HG02763 (cell line): ENCODE results near the gene ALDH4A1.
"Not testable (repeated sequence)": the region's sequence is repeated elsewhere in the genome, so short reads cannot be mapped to it uniquely, and the experiment has no call there.

ENCODE experiments used
- ATAC-seq: cut with Tn5 transposase; IDR thresholded peaks from one replicate; pipeline ENCODE4 v1.9.1; 2021; ENCODE audit warnings: mild to moderate bottlenecking, moderate library complexity; ENCODE audit not compliant: unreplicated experiment

The ALDH4A1 gene

DNA sequence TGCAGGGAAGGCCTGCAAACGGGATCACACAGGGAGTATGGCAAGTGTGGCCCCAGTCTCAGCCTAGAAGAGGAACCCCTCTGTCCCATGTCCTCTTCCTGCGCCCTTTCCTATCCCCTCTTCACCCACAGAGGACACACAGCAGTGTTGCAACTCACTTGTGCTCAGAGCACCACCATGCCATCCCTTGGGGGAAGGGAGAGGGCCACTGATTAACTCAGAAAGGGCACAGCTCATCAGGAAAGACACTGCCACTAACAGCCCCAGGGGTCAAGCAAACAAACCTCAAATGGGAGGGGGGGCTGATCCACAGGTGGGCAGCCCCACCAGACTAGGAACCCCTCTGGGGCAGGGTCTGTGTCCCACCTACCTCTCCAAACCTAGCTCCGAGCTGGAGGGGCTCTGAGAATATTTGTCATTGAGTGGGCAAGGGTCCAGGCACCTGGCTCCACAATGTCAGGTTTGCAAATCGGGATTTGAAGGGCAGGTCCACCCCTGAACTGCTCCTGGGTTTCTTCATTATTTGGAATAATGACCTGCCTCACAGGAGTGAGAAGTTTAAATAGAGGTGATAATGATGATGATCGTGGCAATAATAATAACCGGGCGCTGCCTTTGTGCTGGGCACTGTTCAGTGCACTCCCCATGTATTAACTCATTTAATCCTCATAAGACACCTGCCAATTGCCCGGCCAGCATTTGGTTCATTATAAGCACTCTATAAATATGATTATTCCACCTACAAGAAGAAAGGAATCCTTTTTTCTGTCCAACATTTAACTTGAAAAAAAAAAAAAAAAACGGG is 1.0 kb downstream of the ALDH4A1 start:
- ATAC-seq: no peak

DNA sequence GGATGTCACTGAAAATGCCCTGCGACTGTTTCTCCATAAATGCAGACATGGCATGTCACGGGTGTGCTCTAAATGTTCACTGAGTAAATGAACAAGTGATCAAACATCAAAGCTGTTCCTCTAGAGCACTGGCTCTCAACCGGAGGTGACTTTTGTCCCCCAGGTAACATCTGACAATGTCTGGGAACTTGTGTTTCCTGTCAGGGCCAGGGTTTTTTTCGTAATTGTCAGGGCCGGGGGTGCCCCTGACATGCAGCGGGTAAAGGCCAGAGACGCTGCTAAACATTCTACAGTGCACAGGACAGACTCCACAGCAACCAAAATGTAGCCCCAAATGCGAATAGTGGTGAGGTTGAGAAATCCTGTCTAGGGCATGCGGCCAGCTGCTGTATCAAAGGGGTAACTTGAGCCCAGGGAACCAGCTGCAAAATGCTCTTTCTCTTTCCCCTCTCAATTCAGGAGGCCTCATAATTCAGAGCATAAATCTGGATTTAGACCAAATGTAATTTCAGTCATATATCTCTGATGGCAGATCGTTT is 2.0 kb downstream of the ALDH4A1 start:
- ATAC-seq: no peak

DNA sequence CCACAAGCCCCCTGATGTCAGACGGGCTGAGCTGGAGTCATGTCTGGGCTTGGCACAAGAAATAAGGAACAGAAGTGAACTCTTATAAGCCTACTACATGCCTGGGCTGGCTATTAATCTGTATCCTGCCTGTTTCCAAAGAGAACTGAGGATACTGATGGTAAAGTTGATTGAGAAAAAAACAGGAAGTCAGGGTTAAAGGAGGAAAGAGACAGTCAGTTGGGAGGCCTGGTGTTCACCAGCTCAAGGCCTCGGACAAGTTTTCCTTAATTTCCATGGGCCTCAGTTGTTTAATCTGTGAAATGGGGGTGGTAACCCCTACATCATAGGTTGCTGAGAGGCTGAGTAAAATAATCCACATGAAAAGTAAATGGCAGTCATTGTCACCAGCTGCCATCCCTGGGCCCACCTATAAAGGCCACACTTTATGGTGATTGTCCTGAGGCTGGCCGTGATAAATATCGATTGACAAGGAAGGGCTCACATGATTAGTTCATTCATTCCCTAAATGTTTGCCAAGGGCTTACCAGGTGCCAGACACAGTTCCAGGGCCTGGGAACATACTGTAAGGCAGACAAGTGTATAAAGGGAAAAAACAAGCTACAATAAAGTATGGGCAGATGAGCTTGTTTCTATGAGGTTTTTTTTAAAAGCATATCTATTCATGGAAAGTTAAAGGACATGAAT is 2.8 kb downstream of the ALDH4A1 start:
- ATAC-seq: no peak

DNA sequence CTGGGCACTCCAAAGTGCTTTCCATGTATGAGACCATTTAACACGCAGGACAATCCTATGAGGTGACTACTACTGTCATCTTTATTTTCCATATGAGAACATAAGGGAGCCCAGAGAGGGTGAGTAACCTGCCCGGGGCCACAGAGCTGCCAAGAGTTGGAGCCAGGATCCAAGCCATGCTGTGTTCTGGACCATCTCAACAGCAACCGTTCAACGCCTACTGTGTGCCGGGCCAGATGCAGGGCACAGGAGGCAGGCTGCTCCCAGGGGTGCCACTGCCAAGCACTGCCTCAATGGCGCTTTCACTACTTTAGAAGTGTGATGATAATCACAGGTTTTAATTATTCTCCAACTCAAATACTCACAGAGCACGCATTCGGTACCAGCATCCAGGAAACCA is 3.8 kb downstream of the ALDH4A1 start:
- ATAC-seq: no peak

DNA sequence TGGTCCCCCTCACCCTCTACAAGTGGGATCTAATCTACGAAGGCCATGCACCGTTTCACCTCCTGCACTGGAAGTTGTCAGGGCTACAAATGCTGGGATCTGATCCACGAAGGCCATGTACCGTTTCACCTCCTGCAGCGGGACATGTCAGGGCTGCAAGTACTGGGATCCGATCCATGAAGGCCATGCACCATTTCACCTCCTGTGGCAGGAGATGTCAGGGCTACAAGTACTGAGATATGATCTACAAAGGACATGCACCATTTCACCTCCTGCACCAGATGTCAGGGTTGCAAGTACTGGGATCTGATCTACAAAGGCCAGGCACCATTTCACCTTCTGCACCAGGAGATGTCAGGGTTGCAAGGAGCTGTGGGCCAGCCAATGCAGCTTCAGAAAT is 7.0 kb downstream of the ALDH4A1 start:
- no peak for ATAC-seq

DNA sequence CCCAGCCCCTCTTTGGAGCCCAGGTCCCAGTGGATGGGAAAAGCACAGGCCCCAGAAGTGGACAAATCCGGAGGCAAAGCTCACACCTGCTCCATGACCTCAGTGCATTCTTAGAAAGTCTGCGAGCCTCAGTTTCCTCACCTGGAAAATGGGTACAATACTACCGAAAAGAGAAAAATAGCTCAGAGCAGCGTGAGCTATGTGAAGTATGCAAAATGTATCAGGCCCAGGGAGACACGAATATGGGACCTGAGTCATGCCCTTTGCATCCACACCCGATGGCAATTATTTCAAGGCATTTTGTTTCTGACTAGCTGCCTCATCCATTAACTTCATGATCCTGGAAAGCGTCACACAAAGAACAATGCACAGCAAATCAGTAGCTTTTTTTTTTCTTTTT is 9.2 kb downstream of the ALDH4A1 start:
- ATAC-seq: no peak

DNA sequence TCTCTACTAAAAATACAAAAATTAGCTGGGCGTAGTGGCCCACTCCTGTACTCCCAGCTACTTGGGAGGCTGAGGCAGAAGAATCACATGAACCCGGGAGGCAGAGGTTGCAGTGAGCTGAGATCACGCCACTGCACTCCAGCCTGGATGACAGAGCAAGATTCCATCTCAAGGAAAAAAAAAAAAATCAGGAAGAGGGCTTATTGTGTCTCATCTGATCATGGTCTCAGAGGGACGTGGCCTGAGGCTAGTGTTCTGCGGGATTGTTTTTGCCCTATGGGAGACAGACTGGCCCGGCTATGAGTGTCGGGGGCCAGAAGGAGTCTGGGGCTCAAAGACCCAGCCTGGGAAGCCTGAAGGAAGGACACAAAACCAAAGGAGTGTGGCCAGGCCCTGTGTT is 10.5 kb downstream of the ALDH4A1 start:
- not testable (repeated sequence) for ATAC-seq

DNA sequence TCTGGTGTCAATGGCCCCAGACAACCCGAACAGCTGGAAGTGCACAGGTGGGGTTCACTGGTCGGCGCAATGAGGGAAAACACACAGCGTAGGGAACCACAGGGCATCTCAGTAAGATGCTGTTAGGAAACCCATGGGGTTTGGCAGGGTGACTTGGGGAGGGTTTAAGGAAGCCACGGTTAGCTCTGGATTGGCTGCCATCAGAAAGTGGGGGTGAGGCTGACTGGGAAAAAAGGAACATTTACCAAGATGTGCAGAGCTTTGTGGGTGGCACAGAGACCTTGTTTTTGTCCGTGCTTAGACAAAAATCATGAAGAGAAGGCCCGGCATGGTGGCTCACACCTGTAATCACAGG is 11.0 kb downstream of the ALDH4A1 start:
- no peak for ATAC-seq

DNA sequence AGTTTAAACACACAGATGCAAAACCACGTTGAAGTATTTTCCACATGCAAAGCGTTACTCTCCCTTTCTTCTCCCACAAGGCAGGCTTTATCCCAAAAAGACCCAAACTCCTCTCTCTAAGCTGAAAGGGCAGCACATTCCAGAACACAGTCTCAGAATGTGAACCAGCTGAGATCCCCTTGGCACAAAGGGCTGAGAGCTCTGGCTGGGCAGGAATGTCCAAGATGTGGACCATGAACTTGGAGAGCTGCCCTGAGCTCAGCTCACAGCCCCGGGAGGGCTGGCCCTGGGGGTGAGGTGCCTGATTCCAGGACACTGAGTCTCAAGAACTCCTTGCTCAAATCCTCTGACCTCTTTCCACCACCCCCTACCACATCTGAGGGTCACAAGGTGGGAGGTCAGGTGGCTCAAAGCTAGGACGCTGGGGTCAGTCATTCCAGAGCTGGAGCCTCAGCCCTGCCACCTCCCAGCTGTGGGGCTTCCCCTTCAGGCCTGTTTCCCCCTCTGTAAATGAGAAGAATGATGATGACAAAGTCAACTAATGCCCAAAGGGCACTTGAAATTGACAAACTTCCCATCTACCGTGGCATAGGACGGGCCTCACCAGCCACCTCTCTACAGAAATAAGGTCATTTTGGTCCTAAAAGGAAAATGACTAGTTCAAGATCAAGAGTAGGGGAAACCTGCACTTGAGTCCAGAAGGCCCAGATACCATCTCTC is 11.5 kb downstream of the ALDH4A1 start:
- ATAC-seq: no peak

DNA sequence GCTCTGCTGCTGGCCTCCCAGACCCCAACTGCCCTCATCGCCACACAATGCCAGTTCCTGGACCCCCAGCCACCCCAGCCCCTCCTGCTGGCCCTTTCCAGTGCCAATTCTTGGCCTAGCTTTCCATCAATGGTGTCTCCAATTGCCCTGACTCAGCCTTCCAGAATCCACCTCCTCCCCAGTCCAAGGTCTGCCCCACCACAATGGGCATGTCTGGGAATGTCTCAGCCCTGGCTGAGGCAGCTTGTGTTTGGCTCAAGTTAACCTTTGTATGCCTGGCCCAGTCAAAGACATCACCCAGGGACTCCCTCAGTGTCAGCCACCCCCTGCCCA is 16.4 kb downstream of the ALDH4A1 start:
- no peak for ATAC-seq

DNA sequence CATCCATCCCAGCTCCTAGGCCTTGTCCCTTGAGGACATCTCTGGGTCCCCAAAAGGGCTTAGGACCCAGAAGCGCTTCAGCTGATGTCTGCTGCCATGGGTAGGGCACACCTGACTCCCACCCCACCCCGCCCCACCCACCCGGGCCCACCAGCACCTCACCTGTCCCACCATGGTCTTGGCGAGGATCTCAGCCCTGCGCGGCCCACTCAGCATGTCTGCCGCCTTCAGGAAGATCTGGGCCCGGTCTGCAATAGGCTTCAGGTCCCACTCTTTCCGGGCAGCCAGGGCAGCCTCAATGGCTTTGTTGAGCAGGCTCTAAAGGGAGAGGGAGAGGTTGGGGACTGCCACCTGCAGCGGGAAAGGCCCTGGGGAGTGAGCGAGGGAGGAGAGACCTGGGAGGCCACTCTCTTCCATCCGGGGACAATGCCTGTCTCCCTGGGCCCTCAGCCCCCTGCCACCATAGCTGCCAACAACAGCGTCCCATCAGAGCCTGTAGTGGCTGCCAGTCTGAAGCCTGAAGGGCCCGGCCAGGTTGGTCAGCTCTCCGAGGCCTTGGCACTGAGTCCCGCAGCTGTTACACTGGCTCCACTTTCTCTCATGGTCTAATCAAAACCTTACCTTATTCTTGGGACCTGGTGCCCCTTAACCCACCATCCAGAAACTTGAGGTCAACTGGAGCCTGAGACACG is 16.9 kb downstream of the ALDH4A1 start:
- no peak for ATAC-seq

DNA sequence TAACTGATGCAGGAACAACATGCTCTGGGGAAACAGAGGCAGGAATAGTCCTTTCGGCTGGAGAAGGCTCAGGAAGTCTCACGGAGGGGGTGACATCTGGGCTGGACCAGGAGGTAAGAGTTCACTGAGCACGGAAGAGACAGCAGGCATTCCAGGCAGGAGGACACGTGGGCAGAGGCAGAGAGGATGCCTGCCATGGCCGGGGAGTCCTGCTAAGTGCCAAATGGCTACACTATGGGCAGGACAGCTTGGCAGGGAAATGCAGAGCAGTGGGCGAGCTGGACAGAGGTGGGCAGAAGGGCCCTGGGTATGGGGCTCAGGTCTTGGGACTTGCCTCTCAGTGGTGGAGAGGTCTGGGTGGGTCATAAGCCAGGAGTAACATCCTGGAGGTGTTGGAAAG is 17.6 kb downstream of the ALDH4A1 start:
- ATAC-seq: no peak

DNA sequence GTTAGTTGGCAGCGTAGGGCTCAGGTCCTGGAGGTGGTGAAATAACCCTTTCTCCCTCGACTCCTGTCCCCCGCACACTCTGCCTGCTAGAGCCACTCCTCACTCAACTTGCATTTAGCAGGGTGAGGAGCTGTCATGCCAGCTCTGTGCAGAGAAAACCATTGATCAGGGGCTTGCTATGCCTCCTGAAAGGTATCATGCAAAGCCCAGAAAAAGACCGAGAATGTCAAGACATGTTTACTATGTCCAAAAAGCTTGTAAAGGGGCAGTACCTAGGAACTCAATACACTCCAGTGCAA is 18.0 kb downstream of the ALDH4A1 start:
- no peak for ATAC-seq

DNA sequence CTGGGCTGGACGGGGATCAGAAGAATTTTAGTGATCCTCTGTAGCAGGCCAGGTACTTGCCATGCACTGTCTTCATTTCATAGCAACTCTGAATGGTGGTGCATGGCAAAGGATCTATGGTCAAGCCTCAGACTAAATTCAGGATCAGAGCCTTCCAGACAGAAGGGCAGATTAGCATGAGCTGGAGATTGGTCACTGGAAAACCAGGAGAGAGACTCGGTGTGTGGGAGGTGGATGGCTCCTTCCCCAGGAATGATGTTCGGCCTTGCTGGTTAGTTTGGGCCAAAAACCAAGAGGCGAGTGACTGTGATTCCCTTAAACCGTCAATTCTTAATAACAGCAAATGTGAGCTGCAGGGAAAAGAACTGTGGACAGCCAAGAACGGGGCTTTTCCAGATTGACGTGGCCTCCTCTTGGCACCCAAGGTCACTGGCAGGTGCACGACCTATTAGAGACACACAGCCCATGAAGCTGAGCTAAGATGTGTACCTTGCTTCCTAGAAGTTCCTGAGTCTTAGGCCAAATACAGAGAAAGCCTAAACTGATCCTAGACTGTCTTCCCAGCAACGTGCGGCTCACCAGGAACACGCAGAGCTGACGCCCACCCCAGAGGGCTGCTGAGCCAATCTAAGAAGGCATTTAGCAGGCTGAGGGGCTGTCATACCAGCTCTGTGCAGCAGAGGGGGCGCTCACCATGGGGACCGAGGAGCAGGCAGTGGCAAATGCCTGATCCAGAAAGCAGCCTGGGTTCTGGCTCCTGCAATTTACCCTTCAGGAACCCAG is 18.5 kb downstream of the ALDH4A1 start:
- ATAC-seq: no peak

DNA sequence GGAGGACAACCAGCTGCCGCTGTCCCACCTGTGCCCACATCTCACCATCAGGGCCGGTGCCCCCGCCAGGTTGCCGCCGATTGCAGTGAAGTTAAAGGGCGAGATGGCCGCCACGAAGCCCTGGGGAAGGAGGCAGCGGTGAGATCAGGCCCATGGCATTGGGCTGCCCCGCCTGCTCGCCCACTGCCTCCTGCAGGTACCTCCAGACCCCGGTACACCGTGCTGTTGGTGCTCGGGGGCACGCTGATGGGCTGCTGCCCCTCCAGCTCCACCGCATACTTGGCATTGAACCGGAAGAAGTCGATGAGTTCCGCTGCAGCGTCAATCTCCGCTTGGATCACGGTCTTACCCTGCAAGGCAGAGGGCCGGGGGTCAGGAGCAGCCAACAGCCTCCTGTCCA is 19.3 kb downstream of the ALDH4A1 start:
- no peak for ATAC-seq

DNA sequence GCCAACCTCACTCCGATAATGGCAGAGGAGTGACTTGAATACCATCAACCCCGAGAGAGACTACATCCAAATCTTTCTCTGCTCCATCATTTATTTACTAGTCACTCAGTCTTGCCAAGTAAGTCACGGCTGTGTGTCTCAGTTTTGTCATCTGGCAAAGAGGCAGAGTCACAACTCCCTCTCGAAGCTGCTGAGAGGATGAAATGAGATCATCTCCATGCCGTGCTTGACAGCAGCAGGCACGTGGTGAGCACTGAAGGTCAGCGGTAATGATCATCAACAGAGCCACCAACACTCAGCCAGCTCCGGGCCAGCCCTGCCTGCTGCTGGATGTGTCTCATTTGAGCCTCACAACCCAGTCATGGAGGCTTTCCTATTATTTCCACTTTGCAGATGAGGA is 19.9 kb downstream of the ALDH4A1 start:
- no peak for ATAC-seq

DNA sequence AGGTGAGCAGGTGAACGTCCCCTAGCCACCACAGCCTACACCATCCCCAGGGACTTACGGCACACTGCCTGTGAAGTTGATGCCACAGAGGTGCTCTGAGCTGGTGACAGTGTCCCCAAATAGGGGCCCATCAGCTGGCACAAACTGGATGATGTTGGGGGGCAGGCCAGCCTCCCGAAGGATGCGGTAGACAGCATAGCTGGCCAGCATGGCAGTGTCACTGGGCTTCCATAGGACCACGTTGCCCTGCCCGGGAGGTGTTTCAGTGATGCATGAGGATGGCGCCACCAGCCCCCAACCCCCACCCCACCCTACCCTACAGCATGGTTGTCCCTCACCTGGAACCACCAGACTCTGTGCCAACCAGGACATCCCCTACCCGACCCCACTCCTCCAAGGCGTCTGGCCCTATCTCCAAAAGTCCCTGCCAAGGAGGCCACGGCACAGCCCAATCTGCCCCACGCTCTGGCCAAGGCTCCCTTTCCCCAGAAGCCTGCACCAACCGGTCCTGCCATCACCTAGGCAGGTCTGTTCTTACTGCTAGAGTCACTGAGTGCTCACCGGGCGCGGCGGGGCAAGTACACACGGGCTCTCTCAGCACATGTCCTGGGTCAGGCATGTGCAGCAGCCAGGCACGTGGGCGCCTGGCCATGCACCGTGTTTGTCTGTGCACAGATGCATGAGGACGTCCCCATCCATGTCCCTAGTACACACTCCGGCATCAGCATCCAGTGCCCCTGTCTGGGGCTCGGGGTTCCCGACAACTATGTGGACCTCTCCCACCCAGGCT is 20.5 kb downstream of the ALDH4A1 start:
- no peak for ATAC-seq

DNA sequence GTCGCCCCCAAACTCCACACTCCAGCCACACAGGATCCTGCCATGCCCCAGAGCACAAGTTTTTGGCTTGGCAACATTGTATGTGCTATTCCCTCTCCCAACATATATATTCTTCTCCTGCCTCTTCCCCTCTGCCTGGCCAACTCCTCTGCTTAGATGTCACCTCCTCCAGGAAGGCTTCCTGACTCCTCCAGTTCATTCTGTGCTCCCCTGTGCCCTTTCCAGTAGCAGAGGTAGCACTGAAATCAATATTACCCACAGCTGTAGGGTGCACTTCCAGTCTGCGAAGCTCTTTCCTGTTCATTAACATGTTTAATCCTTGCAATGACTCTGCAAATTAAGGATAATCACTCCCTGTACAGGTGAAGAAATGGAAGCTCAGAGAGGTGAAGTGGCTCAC is 21.2 kb downstream of the ALDH4A1 start:
- no peak for ATAC-seq

DNA sequence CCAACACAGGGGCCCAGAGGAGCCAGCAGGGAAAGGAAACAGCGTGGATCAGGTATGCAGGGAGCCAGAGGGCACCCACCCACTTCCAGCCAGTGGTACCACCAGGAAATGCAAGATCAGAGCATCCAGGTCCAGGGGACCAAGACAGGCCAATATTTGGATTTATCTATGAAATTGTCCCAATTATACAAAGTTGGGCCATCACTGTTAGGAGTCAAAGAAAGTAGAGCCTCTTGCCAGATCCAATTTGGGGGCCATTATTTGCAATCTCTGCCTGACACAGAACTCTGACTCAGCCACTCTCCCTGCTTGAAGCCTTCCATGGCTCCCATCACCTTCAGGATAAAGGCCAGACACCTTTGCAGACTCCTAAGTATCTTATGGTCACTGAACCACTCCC is 21.8 kb downstream of the ALDH4A1 start:
- no peak for ATAC-seq

DNA sequence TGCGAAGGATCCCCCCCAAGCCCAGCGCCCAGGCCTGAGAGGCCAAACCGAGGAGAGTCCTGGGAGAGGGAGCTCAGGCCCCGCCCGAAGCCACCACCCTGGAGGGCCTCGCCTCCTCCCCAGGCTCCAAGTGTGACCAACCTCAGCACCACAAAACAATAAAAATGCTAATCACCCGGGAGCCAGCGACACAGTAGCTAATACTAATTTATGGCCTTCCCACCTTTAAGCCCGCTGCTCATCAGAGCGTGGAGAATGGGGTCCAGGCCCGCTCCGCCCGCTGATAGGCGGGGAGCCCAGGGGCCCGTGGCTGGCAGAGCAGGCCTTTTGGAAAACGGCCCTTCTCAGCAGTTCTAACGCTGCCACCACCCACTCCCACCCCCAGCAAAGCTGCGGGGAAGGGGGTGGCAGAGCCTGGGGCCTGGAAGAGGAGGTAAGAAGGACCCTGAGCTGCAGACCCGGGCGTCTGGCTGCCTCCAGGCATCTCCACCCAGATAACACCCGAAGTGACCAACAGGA is 22.5 kb downstream of the ALDH4A1 start:
- ATAC-seq: no peak
